Activated effector memory CD4-positive, alpha-beta T cell treated with anti-CD3 and anti-CD28 coated beads, Interleukin-2, amount 50 U/mL, for 16 hours (primary cell): Measurements from ENCODE around the gene DOK1.

ENCODE experiments used
- DNase-seq: peaks from one replicate; pipeline ENCODE4 v3.0.0-alpha.2; 2020

The DOK1 gene

DNA sequence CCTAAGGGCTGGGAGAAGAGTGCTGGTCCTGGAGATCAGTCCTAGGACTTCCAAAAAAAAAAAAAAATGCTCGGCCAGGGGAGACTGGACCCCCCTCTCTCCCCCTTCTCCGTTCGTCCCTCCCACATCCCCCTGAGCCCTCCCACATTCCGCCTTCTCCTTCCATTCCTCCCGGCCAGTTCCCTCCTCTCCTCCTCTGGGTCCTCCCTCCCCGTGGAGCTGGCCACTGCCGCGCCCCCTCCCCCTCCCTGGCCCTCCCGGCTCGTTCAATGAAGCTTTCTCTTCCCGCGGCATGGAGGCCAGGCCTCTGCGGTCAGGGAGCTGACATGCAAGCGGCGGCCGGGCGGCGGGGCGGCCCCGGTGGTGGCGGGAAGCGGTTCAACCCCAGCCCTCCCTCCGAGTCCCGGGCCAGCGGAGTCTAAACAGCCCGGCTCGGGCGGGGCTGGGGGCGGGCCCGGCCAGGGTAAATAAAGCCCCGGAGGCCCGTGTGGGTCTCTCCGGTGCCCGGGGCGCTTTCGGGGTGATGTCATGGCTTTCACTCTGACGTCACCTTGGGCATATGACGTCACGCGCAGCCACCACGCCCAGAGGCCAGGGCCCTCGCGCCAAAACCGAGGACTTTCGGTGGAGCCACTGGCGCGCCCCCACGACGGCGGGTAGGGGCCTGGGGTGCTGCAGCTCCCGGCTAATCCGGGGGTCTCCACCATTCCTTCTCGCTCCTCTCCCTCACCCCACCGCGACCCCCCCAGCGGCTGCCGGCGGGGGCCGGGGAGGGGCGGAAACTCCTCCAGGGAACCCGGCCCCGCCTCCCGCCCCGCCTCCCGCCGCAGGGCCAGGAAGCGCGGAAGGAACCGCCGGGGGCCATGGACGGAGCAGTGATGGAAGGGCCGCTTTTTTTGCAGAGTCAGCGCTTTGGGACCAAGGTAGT, at the start of gene DOK1, which contains the start of gene LOXL3:
DOK1 (plus strand) TSS at position 829 of the 928 bp plus-strand sequence; CDS start at position 864, 35 bp downstream.
LOXL3 (minus strand) TSS at position 51 of the 928 bp plus-strand sequence. CDS start 1,308 bp downstream, outside the sequence.
- peak; percentile 94 for DNase-seq

DNA sequence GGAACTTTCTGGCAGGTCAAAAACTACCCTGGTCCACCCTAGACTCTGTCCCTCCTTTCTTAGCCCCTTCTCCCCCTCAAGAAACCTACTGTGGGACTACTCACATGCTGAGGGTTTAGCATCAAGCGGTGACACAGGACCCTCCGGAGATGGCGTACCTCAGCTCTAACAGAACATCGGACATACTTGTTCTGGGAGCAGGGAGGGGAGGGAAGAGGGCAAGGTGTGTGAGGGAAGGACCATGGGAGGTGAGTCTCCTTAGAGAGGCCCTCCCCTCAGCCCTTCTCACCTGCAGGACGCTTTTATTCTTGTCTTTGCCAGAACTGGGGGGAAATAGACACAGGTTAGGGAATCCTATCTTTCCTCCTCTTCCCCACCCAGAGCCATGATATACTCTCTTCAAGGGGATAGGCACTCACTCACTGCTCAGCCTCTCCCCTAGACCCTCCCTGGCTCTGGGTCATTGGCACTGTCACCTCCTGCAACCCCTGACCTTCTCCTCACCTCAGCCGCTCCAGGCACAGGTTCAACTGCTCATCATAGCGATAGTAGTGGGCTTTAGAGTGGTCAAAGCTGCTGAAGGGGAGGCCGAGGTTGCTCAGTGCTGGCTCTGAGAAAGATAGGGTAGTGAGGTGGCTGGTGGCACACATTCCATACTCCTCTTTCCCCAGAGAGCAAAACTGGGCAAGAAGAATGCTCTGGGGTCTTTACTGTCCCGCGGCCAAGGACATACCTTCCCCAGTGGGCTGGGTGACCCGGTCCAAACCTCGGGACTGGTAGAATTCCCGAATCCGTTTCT, 48.9 kb upstream of the DOK1 start:
- DNase-seq, result no peak

DNA sequence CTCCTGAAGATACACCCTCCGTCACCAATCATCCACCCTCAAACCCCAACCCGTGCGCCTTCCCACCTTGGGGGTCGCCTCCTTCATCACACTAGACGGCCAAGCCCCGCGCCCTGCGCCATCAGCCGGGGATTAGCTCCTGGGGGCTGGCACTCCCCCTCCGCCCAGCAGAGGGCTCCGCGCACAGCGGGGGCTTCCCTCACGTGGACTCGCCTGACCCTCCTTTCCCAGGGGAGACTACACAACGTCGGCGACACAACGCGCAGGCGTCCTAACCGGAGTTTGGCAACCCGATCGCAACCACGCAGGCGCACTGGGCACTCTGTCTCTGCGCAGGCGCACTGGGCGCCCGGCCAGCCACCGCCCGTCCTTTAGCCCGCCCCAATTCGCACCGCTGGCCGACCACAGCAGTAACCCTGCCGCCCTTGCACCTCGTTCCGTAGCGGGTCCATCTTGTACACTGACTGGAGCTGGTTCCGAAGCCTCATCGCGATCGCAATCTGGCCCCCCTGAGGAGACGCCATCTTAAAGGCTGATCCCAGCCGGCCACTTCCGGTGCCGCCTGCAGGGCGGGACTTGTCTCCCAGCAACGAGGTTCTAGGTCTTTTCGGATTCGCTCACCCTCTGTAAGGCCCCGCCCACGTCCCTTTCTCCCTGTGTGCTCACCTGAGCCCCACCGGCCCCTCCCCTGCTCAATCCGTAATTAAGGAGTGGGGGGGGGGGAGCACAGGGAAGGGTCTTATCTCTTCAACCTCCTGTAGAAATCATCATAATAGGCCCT, 47.2 kb upstream of the DOK1 start, which contains the start of gene PCGF1:
PCGF1 (minus strand) TSS at position 551 of the 781 bp plus-strand sequence; CDS start at position 524, 27 bp downstream.
- DNase-seq, result peak; percentile 100

DNA sequence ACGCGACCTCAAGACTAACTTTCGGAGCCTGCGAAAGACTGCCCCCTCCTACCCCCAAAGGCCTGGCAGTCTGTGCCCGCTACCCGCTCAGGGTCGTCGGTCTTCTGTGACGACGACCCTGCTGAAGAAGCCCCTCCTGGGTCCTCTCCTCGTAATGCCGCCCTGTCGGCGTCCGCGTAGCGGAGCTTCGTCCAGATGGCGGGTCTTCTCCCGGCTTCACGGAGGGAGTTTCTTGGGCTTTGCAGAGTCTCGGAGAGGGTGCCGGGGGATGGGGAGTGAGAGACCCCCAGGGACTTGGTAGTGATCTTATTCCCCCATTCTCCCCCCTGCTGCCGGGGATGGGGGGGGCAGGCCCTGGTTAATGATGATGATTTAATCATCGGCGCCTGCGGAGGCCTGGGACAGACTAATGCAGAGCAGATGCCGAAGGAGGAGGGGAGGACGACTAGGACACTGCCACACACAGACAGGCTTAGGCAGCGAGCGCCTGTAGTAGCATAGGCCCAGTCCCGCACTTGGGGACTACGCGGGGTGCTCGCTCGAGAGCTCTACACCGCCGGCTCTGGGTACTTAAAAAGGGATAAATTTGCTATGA, 46.5 kb upstream of the DOK1 start:
- no peak for DNase-seq

DNA sequence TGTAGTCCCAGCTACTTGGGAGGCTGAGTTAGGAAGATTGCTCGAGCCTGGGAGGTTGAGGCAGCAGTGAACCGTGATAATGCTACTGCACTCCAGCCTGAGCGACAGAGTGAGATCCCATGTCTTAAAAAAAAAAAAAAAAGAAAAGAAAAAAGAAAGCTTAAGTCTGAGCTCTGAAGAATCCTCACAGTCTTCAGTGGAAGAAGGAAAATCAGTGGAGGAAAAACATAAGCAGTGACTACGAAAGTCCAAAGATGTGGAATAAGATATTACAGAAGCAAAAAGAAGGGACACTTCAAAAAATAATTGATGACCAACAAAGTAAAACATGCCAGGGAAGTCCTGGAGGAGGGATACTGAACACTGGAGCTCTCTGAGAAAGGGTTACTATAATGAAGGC, 44.2 kb upstream of the DOK1 start:
- DNase-seq, result no peak

DNA sequence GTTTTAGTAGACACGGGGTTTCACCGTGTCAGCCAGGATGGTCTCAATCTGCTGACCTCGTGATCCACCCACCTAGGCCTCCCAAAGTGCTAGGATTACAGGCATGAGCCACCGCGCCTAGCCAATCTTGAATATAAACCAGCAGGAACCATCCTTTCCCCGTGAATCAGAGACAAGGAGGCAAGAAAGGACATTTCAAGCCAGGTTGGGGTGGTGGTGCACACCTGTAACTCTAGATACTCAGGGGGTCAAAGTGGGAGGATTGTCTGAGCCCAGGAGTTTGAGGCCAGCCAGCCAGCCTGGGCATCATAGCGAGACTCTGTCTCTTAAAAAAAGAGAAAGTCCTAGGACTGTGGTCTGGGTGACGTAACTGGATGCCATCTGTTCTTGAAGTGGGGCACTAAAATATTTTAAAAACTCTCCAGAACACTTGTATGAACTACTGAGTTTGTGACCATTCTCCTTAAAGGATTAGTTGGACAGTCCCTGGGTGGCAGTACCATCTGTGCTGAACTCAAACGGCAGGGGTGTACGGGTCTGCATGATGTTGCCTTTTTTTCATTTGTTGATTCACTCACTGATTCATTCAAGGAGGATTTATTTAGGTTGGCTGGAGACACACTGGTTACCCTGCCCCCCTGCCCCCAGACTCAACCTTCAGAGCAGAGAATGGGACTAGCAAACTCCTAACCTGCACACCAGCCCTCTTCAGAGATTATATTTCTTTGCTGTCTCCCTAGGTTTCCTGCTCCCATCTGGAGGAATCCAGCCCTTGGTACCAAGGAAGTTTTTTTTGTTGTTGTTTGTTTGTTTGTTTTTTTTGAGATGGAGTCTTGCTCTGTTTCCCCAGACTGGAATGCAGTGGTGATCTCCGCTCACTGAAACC, 43.2 kb upstream of the DOK1 start:
- peak; percentile 25 for DNase-seq

DNA sequence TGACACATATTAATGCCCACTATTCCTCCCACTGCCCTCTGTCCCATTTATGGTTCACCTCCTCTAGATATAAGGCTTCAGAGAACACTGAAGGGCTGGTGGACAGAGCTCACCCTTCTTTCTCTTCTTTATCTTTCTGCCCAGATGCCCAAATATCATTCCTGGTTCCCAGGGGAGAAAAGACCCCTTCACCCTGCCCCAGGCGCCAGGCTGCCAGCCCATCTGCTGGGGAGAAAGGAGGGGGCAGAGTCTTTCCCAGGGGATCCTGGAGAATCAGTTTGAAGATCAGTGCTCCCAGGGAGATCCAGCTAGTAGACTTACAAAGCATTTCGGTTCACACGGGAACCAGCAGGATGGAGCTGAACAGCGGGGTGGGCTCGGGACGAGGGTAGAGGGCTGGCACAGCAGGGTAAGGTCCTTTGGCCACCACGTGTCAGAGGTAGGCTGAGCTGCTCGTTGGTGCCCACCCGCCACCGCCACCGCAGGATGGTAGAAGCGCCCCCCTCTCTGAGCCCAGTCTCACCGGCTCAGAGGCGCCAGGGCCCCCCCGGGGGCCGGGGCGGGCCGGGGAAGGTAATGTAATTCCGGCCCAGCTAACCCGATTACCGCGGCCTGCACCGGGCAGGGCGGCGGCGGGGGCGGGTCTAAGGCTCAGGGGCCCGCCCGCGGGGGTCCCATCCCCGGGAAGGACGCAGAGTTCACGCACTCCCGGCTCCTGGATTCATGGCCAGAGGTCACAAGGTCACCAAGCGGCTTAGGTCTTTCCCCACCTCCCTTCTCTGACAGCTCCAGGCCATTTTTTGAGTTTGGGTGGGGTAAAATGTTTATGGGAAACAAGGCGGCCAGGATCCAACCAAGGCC, 41.5 kb upstream of the DOK1 start:
- no peak for DNase-seq

DNA sequence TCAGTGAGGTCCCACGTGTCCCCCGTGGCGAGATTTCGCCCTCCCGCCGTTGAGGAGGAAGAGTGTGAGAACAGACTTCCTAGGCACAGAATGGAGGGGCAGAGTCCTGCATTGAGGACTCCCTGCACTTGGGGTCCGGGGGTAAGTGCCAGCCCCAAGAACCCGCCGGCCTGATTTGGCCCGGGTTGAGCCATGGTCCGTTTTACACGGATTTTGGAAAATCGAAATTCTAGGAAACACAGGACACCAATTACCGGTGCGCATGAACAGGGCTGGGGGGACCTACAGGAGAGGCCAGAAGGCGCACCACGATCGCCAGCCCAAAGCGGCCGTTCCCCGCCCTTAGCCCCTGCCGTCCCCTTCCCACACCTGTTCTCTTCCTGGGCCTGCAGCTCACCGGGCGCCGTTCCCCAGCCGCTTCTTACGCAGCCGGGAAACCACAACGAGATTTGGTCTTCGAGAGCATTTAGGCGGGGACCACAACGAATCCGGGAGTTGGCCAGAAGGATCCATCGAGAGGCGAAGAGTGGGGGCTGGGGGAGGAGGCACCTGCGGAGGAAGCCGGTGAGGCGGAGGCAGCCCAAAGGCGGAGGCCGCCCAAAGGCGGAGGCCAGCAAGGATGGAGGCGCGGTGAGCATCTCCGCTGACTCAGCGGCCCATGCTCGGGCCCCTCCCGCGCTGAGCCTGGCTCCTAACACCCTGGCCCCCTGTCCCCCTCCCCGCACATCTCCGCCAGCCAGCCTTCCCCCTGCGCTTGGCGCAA, 40.7 kb upstream of the DOK1 start:
- DNase-seq, result peak; percentile 73

DNA sequence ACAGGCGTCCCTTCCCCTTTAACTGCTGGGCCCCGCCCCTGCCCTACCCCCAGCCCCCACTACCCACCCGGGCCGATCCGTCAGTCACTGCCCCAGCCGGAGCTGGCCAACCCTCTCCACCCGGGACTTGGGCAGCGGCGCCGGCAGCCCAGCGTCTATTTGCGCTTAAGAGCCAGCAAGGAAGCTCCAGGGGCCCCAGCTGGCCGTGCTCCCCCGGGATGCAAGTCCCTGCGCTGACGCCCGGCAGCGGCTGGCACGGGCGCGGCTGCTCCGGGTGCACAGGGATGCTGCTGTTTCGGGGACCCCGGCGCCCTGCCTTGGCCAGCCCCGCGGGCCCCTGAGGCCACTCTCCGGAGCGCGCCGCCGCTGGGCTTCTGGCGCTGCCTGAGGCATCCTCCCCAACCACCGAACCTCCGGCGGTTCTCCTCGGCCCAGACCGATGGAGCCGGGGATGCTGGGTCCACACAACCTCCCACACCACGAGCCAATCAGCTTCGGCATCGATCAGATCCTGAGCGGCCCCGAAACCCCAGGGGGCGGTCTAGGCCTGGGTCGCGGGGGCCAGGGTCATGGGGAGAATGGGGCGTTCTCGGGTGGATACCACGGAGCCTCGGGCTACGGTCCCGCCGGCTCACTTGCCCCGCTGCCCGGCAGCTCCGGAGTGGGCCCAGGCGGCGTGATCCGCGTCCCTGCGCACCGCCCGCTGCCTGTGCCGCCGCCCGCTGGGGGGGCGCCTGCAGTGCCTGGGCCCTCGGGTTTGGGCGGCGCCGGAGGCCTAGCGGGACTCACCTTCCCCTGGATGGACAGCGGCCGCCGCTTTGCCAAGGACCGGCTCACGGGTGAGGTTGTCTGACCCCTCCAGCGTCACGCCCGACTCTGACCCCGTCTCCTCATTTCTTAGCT, 39.9 kb upstream of the DOK1 start, which contains the start of gene TLX2:
TLX2 (plus strand) TSS at position 83 of the 903 bp plus-strand sequence; CDS start at position 440, 357 bp downstream.
- DNase-seq, result peak; percentile 63

DNA sequence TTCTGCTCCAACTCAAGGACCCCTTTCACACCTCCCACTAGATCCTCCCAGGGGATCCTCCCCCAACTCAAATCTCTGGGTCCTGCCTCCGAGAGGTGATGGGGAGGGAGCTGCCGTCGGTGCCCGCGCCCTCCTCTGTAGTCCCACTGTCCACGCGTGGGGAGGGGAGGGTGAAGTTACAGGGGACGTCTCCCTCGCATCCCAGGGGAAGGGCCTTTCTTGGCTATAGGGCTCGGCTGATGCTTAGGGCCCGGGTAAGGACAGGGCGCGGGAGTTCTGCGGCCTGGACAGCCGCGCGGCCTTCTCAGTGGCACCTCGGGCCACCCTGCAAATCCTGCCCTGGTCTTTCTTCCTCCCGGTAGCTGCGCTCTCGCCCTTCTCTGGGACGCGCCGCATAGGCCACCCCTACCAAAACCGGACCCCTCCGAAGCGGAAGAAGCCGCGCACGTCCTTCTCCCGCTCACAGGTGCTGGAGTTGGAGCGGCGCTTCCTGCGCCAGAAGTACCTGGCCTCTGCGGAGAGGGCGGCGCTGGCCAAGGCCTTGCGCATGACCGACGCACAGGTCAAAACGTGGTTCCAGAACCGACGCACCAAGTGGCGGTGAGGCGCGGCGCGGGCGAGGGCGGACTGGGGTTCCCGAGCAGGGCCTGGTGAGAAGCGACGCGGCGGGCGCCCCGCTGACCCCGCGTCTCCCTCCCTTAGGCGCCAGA, 39.1 kb upstream of the DOK1 start:
- no peak for DNase-seq

DNA sequence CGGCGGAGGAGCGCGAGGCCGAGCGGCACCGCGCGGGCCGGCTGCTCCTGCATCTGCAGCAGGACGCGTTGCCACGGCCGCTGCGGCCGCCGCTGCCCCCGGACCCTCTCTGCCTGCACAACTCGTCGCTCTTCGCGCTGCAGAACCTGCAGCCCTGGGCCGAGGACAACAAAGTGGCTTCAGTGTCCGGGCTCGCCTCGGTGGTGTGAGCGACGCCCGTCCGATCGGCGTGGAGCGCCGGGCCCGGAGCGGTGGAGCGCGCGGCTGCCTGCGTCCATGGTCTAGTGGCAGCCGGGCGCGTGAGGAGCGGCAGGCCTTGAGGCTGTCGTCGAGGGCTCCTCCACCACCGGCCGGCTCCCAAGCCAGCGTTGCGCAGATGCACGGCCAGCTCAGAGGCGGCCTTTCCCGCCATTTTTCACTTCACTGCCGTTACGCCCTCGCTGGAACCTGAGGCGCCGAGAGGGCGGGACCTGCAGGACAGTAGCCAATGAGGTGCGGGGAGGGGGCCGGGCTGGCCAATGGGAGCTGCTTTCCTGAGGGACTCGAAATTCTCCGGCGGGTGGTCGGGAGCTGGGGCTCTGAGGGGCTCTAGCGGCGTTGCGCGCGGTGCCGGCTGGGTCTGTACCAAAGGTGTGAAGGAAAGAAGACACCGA, 38.4 kb upstream of the DOK1 start:
- DNase-seq, result peak; percentile 92

DNA sequence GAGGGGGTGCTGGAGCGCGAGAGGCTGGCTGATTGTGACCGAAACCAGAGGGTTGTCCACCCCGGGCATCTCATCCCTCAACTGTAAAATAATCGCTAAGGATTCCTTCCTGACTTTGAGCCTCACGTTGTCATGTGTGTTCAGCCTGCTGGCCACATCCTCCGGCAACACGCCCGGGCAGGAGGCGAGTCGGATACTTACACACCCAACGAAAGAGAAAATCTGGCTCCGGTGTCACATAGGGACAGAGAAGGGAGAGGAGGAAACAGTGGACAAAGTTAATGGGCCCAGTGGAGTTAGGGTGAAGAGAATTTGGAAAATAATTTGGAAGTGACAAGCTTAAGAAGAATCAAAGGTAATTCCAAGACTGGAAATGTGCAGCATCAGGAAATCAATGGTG, 37.9 kb upstream of the DOK1 start:
- peak; percentile 27 for DNase-seq

DNA sequence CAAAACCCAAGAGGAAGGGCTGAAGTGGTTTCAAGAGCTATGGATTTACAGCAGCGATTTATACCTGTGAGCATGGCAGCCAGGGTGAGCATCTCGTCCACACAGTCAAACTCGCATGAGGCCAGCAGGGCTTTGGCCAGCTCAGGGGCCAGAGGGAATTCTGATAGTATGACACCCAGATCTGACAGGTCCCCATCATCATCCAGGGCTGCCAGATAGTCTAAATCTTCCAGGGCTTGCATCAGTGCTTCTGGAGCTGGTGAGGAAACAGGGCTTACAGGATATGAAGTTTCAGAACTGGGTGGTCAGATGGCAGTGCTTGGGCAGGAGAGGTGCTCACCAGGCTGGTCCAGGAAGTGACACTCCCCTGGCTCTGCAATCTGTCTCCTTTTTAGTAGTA, 32.0 kb upstream of the DOK1 start:
- DNase-seq, result no peak

DNA sequence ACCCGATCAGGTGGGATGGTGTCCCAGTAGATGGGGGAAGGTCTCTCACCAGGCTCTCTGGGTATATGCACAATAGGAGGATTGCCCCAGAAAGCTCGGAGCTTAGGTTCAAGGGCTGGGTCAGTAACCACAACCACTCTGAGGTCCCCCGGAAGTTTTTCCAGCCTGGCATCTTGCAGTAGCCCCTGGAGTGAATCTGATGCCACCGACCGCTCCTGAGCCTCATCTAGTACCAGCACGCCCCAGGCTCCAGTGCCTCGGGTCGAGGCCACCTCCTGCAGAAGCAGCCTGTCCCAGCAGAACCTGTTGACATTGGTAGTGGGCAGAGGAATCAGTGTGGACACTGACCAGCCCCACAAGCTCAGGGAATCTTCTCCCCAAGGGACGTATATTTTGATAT, 30.5 kb upstream of the DOK1 start:
- DNase-seq, result no peak

DNA sequence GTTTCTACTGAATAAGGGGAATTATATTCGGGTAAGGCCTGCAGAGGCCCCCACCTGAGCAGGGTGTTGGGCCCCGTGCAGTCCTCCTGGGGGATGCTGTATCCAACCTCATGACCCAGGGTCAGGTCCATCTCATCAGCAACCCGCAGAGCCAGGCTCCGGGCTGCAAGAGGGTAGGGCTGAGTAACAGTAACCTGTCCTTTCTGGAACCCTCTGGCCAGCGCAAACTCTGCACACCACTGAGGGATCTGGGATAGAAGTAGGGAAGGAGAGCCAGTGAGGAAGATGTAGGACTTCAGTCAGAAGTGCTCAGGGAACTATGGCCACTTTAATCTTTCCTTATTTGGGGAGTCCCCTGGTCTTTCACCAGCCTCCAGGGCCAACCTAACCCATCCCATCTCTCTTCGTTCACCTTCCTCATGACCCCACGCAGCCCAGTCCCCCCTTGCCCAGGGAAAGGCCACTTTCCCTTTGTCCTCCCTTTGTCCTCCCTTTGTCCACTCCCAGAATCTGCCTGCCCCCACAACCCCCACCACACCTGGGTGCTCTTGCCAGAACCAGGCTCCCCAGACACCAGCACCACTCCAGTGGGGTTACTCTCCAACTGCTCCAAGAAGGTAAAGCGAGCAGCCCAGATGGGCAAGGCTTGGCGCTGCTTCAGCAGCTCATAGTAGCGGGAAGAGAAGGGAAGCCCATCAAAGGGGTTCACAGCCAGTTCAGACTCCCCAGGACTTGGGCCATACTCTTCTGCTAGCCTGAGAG, 29.4 kb upstream of the DOK1 start:
- no peak for DNase-seq
